Cerebellar nuclear complex (tissue), 1 donor: ENCODE results near the gene ADAMTS12.

Experiments
- DNase-seq, 2 experiments: peaks; one replicate each; lab custom pipeline; 2025; lab: John Stamatoyannopoulos, UW

The ADAMTS12 gene

GRCh38 chr5:33846851-33847250 lies 44.9 kb downstream of the ADAMTS12 start:
- no peak for DNase-seq

GRCh38 chr5:33843579-33843978 lies 48.2 kb downstream of the ADAMTS12 start:
- DNase-seq, result no peak

- DNase-seq, result no peak
Measured at GRCh38 chr5:33842456-33842855, 49.3 kb downstream of the ADAMTS12 start.

- DNase-seq, result no peak
Measured at GRCh38 chr5:33841891-33842290, 49.9 kb downstream of the ADAMTS12 start.

- no peak for DNase-seq
Measured at GRCh38 chr5:33840927-33841547, 50.8 kb downstream of the ADAMTS12 start.

GRCh38 chr5:33837301-33837700 lies 54.5 kb downstream of the ADAMTS12 start:
- no peak for DNase-seq

GRCh38 chr5:33834334-33834733 lies 57.5 kb downstream of the ADAMTS12 start:
- no peak for DNase-seq

- no peak for DNase-seq
Measured at GRCh38 chr5:33833237-33833575, 58.6 kb downstream of the ADAMTS12 start.

- DNase-seq, result no peak
Measured at GRCh38 chr5:33832404-33833236, 59.2 kb downstream of the ADAMTS12 start.

GRCh38 chr5:33831041-33831440 lies 60.7 kb downstream of the ADAMTS12 start:
- no peak for DNase-seq

GRCh38 chr5:33829430-33829829 lies 62.4 kb downstream of the ADAMTS12 start:
- DNase-seq, result no peak

- no peak for DNase-seq
Measured at GRCh38 chr5:33828626-33829308, 63.0 kb downstream of the ADAMTS12 start.

- no peak for DNase-seq
Measured at GRCh38 chr5:33827885-33828284, 63.9 kb downstream of the ADAMTS12 start.

- no peak for DNase-seq
Measured at GRCh38 chr5:33827018-33827707, 64.6 kb downstream of the ADAMTS12 start.

- no peak for DNase-seq
Measured at GRCh38 chr5:33824516-33825195, 67.1 kb downstream of the ADAMTS12 start.

- DNase-seq, result no peak
Measured at GRCh38 chr5:33817301-33817700, 74.5 kb downstream of the ADAMTS12 start.

GRCh38 chr5:33816791-33817190 lies 75.0 kb downstream of the ADAMTS12 start:
- DNase-seq, result no peak

- DNase-seq, result no peak
Measured at GRCh38 chr5:33812746-33813145, 79.0 kb downstream of the ADAMTS12 start.

GRCh38 chr5:33810491-33811120 lies 81.2 kb downstream of the ADAMTS12 start:
- DNase-seq, result no peak

GRCh38 chr5:33809936-33810335 lies 81.9 kb downstream of the ADAMTS12 start:
- DNase-seq, result no peak

GRCh38 chr5:33808699-33809098 lies 83.1 kb downstream of the ADAMTS12 start:
- no peak for DNase-seq
